ENCODE measurements around the gene HIC2.
"Not testable (repeated sequence)": the region's sequence is repeated elsewhere in the genome, so short reads cannot be mapped to it uniquely, and the experiment has no call there.

Gene HIC2

DNA sequence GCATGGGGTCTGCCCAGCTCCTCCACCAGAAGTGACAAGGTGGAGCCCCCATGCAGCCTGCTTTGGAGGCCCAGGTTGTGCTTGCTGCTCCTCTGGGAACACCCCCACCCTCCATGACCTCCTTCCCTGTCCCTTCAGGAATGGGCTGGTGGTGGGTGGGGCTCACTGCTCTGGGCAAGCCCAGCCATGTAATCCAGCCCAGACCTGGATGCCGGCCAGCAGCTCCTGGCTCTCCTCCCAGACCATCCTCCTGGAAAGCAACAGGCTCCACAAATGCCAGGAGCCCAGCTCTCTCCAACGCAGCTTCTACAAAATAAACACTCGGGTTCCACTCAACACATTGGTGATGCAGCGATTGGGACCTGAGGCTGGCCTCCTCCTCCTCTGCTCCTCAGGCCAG is 80.8 kb downstream of the HIC2 start:
- DNase-seq, result not testable (repeated sequence)

DNA sequence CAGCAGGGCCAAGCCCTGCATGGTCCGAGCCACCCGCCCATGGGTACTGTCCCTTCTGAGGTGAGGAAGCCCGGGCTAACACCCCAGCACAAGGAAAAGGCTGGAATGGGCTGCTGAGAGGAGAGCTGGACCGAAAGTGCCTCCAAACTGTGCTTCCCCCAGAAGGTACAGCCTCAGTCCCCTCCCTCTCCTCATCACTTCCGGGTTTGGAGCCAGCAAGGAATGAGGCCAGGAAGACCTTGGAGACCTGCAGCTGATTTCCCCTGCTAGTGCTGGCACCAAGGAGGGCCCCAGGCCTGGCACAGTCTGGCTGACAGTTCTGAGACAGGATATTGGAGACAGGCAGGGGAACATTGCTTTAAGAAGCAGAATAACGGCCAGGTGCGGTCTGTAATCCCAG is 81.3 kb downstream of the HIC2 start:
- DNase-seq, result not testable (repeated sequence)

DNA sequence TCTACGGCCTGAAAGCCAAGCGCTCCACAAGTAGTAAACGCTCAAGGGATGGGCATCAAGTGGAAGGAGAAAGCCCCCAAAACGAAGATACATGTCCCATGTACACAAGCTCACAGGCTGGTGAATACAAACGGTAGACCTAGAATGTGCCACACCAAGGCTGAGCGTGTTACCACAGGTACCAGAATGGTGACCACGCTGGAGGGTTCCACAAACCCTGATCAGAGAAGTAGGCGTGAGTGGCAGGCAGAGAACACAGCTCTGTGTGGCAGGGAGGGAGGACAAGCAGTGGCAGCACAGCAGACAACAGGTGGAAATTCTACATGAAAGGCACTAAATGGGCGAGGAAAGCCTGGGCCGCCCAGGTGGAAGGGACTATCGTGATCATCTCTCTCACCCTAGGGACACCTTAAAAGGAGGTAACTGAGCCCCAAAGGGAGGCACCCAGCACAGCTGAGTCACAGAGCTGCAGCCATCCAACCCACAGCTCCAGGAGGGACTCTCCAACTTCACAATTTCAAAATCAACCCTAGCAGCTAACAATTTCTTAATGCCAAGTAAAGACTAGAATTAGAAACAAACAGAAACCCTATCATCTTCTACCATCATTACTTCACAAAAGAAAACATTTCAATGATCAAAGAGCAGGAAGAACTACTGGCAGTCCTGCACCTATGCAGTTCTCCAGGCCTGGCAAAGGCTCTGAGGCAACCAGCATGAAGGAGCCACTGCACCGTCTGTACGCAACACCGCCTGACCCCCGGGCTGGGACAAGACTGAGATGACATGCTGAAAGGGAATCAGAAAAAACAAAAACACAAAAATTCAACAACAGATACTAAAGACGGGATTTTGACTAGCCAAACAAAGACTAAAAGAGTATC is 82.7 kb downstream of the HIC2 start:
- not testable (repeated sequence) for DNase-seq

All from SHP77 (cell line).